Inflammatory macrophage (primary cell): ENCODE measurements around the gene SLC22A3.

Experiments
- DNase-seq, 2 donors: peaks; one replicate each; pipeline ENCODE4 v3.0.0-alpha.2; 2020 to 2022

The SLC22A3 gene

GRCh38 chr6:160418370-160418769 is 70.2 kb downstream of the SLC22A3 start:
- DNase-seq, result no peak

GRCh38 chr6:160419488-160419887 is 71.3 kb downstream of the SLC22A3 start:
- no peak for DNase-seq

DNA sequence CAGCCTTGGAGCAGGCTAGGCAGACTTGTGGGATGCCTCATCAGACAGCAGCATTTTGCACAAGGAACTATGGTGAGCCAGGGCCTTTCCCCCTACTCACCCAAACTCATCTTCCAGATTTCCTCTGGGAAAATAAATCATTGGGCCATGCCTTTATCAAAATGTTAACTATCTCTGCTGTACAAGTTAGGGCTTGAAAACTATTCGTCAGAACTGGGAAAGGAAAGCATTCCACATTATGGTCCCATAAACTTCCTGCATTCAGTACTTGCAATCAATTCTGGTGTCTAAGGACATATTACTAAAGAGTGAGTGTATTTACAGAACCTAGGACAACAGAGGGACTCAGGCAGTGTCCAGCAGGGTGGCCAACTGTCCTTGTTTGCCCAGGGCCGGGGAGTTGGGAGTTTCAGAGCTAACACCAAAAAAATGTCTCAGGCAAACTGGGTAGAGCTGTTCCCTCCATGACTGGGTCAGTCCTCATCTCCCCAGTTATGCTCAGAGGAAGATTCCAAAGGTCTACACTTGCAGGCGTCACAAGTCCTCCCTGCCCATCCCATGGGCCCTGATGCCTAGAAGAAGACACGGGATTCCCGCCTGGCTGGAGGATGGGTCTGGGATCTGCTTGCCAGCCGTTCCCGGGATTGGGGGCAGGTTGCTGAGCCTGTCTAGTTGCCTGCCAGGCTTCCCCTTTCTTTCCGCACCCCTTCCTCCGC is 72.2 kb downstream of the SLC22A3 start:
- no peak for DNase-seq

GRCh38 chr6:160420969-160421556 is 72.9 kb downstream of the SLC22A3 start:
- DNase-seq, result no peak

GRCh38 chr6:160421854-160422253 is 73.7 kb downstream of the SLC22A3 start:
- DNase-seq, result no peak

GRCh38 chr6:160424256-160424655 is 76.1 kb downstream of the SLC22A3 start:
- DNase-seq, result no peak

GRCh38 chr6:160426136-160426535 is 78.0 kb downstream of the SLC22A3 start:
- DNase-seq, result no peak

GRCh38 chr6:160427312-160428068 is 79.3 kb downstream of the SLC22A3 start:
- DNase-seq, result no peak

DNA sequence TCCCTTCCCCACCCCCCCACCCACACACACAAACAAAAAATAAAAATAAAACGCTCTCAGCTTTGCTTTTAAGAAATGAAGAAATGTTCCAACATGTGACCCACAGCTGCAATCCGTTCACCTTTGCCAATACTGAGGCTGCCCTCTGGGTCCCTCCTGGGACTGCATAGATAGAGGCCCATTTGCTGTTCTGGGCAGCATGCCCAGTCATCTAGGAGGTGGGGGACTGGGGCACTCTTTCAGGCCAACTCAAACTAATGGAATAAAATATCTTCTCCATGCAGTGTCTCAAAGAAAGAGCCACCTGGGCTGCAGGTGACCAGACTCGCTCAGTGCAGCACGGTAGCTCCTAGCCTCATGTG is 79.9 kb downstream of the SLC22A3 start:
- DNase-seq, result no peak

DNA sequence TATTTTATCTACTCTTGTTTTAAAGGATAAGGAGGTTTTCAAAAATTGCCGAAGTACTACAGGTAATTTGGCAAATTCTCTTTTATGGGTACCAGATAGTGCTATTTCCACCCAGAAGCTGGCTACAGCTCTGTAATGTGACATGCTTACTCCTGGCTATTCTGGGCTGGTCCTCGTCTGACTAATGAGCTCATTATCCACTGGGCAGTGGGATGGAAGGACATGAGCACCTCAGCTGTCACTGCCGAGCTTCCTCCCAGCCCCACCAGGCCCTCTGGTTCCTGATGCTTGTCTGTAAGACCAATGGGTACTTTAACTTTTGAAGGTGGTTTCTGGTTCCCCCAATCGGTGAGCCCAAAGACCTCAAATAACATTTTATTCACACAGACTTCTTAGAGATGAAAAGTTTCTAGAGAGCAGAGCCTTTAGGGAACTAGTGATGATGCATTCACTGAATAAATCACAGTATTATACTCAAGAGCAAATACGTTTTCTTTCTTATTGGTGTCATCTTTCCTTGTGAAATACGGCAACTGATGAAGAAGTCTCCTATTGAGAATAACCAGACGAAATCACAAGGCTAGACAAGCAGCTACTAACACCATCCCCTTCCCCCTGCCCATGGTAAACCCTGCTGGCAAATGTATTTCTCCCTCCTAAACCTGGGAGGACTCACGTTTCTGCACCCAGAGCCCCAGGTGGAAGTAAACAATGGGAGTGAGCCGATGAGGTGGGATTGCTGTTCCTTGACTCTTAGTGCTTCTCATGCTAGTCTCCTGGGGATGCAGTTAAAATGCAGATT is 80.8 kb downstream of the SLC22A3 start:
- DNase-seq, result no peak

- DNase-seq, result no peak
Measured at GRCh38 chr6:160429620-160429895, 81.4 kb downstream of the SLC22A3 start.

- no peak for DNase-seq
Measured at GRCh38 chr6:160430203-160430602, 82.0 kb downstream of the SLC22A3 start.

DNA sequence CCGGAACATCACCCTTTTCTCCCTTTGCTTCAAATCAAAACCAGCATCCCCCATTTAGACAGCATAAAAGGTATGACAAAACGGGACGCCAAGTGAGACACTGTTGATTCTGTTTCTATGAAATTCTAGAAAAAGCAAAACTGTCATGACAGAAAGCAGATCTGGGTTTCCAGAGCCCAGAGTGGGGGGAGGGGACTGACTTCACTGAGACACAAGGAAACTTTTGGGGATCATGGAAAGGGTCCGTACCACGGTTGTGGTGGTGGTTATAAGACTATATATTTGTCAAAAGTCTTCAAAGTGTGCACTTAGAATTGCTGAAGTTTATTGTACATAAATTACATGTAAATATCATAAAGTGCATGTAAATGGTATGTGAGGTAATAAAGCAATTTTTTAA is 82.6 kb downstream of the SLC22A3 start:
- DNase-seq, result no peak

- DNase-seq, result no peak
Measured at GRCh38 chr6:160431226-160431625, 83.0 kb downstream of the SLC22A3 start.

DNA sequence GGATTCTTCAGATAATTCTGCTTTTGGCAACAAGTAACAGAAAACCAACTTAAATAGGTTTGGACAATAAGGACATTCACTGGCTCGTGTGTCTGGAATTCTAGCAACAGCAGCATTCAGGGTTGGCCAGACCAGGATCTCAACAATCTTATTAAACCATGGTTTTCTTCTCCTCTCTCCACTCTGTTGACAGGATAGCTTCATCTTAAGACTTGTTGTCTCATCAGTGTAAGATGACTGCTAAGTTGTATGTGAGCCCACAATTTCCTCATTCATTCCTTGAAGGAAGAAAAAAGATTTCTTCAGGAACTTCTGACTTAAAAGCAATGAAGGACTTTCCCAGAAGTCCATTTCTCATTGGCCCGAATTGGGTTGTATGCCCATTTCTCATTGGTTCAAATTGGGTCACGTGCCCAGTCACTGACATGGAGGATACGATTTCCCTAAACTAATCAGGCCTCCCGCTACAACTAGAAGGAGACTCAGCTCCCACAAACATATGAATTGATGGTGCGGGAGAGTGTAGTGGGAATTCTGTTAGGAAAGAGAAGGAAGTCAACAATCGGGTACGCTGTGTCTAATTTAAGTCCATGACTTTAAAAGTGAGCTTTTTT is 83.7 kb downstream of the SLC22A3 start:
- no peak for DNase-seq

DNA sequence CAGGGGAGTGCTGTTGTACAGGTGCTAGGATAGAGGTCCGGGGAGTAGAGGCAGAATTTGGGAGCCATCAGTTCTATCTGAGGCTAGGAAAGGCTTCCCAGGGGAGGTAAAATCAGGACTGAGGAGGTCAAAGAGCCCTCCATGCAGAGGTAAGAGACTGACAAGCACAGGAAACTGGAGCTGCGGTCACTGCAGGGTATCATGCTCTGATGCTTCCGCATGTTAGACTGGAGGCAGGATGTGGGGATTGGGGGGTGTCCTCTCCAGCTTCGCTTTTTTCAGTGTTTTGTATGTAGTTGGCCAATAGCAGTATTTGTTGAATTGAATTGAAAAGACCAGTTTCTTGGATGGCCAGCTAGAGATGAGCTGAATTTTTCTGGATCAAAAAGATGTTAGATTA is 87.8 kb downstream of the SLC22A3 start:
- no peak for DNase-seq

DNA sequence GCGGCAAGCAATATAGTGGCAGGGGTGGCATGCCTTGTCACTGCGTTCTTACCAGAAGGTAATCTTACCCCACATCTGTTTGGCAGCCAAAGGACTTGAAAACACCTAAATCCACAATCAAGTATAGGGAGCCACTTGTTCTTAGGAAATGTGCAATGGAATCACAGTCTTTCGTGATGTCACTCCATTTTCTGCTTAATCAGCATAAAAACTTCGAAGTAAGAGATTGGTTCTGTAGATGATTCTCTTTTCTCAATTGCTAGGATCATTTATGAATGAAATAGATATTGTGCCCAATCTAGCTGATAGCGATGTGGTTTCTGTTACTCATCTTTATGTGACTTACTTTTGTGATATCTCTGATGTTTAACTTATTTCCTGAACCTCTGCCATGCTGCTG is 89.0 kb downstream of the SLC22A3 start:
- DNase-seq, result no peak

GRCh38 chr6:160437775-160438174 is 89.6 kb downstream of the SLC22A3 start:
- no peak for DNase-seq

DNA sequence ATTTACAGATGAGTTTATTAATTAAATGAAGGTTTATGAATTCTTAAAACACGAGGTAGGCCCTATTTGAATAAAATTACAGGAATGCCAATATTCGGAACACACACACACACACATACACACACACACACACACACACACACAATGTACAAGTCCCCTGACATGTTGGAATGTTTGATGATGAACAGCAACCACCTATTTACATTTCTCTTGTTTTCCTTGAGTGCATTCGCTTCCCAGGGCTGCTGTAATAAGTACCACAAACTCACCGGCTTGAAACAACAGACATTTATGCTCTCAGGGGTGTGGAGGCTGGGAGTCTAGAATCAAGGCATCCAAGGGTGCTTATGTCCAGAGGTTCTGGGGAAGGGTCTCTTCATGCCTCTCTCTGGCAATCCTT is 90.3 kb downstream of the SLC22A3 start:
- no peak for DNase-seq

- DNase-seq, result no peak
Measured at GRCh38 chr6:160439751-160440150, 91.6 kb downstream of the SLC22A3 start.

- DNase-seq, result no peak
Measured at GRCh38 chr6:160442151-160442550, 94.0 kb downstream of the SLC22A3 start.

DNA sequence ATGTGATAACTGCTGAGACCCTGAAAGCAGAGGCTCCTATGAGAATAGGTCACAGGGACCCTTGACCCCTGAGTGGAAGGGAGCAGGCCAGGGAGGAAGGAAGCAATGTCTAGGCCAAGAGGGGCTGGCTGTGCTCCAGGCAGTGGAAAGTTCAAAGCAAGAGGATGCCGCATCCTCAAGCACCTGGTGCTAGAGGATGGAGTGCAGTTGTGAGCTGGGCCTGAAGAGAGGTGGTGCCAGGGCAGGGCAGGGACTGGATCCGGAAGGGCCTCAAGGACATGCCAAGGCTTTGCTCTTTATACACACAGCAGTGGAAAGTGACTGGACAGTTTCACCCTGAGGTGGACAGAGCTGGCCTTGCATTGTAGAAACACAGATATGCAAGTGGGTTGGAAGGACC is 97.0 kb downstream of the SLC22A3 start:
- DNase-seq, result no peak

GRCh38 chr6:160447350-160447749 is 99.2 kb downstream of the SLC22A3 start:
- no peak for DNase-seq
